ENCODE results near the gene GCSAML. TPM values are rescaled to one million over a fixed set of nuclear protein-coding genes. Genes with fewer than 3 reads are reported as not detected.

GCSAML gene
- total RNA-seq = under 1 TPM in 3 of 4 donors, not detected in 1; 0.14 to 0.32 (median 0.20) TPM

DNA sequence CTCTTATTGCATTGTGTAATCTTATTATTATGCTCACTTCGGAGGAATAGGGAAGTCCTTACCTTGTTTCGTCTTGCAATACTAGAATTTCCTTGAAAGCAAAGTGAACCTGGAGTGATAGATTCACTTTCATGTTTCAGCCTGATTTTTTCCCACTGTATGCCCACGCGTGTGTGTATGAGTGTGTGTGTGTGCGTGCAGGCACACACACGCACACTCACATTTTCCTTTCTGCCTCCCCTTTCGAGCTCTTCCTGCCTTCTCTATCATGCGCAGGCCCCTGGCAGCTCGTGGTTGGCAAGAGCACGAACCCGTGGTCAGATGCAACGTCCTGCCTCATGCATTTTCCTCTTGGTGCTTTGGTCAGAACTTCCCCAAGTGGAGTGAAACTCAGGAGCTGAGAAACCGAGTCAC lies at the start of gene GCSAML:
GCSAML (plus strand) TSS at position 366 of the 414 bp plus-strand sequence. CDS start 58 bp downstream, outside the sequence.
- WGBS, 2 donors (ENCODE audit: low coverage in 1 of 2) = 71% methylated on average over 11 to 13 of the region's 13 CpGs
- H3K9me3 ChIP-seq = no peaks in the 10 kb centered on the region
- no peak within 1 kb of the TSS for H3K4me3 ChIP-seq
- H3K27me3 ChIP-seq = no peaks in the 10 kb centered on the region
- DNase-seq = no peak
- in situ Hi-C loops (cut with MboI; ENCODE audit: low pct_ligation_motif_present in 1 of 4, low pct_unique_long_range_greater_than_20kb in 1 of 4, low sequenced_read_pairs in 3 of 4) (no loop called here), intact Hi-C loops (cut with DNase I; ENCODE audit: low total_unique reads) (no loop called here)
- H3K27ac ChIP-seq = no peak within 1 kb of the TSS
- no peaks in the 10 kb centered on the region for H3K36me3 ChIP-seq
- TF ChIP-seq EP300 (IDR thresholded peaks at IDR 0.05; ENCODE audit: low read depth) (no peak), POLR2A (IDR thresholded peaks at IDR 0.05) (no peak), POLR2AphosphoS5 (IDR thresholded peaks at IDR 0.05) (no peak)
- TF ChIP-seq, protein P1, sequence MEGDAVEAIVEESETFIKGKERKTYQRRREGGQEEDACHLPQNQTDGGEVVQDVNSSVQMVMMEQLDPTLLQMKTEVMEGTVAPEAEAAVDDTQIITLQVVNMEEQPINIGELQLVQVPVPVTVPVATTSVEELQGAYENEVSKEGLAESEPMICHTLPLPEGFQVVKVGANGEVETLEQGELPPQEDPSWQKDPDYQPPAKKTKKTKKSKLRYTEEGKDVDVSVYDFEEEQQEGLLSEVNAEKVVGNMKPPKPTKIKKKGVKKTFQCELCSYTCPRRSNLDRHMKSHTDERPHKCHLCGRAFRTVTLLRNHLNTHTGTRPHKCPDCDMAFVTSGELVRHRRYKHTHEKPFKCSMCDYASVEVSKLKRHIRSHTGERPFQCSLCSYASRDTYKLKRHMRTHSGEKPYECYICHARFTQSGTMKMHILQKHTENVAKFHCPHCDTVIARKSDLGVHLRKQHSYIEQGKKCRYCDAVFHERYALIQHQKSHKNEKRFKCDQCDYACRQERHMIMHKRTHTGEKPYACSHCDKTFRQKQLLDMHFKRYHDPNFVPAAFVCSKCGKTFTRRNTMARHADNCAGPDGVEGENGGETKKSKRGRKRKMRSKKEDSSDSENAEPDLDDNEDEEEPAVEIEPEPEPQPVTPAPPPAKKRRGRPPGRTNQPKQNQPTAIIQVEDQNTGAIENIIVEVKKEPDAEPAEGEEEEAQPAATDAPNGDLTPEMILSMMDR (IDR thresholded peaks at IDR 0.05) = no peak
- no peaks in the 10 kb centered on the region for H3K4me1 ChIP-seq

DNA sequence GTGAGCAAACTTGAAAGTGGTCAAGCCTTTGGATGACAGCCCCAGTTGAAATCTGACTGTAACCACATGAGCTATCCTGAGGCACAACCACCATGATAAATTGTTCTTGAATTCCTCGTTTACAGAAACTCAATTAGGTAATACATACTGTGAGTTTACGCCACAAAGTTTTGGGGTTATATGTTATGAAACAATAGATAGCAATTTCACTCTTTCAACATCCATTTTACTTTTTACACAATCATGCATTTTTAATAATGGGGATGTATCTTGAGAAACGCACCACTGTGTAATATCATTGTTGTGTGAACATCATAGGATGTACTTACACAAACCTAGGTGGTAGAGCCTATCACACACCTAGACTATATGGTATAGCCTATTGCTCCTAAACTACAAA lies 48.1 kb upstream of the GCSAML start:
- Histone ChIP-seq H3K27ac (no peak overlapping the region), H3K9me3 (no peaks in the 10 kb centered on the region), H3K4me3 (no peak overlapping the region), H3K4me1 (no peaks in the 10 kb centered on the region), H3K36me3 (no peaks in the 10 kb centered on the region), H3K27me3 (no peaks in the 10 kb centered on the region)
- in situ Hi-C loops (cut with MboI; ENCODE audit: low pct_ligation_motif_present in 1 of 4, low pct_unique_long_range_greater_than_20kb in 1 of 4, low sequenced_read_pairs in 3 of 4) = no loop called here
- TF ChIP-seq, protein P1 (IDR thresholded peaks at IDR 0.05) = no peak
- no peak for TF ChIP-seq EP300 (IDR thresholded peaks at IDR 0.05; ENCODE audit: low read depth)
- TF ChIP-seq POLR2AphosphoS5 (IDR thresholded peaks at IDR 0.05) = no peak
- TF ChIP-seq POLR2A (IDR thresholded peaks at IDR 0.05) = no peak
- WGBS, 2 donors (ENCODE audit: low coverage in 1 of 2) = 44 to 72% methylated on average over 2 to 3 of the region's 3 CpGs
- intact Hi-C loops (cut with DNase I; ENCODE audit: low total_unique reads) = no loop called here
- no peak for DNase-seq

DNA sequence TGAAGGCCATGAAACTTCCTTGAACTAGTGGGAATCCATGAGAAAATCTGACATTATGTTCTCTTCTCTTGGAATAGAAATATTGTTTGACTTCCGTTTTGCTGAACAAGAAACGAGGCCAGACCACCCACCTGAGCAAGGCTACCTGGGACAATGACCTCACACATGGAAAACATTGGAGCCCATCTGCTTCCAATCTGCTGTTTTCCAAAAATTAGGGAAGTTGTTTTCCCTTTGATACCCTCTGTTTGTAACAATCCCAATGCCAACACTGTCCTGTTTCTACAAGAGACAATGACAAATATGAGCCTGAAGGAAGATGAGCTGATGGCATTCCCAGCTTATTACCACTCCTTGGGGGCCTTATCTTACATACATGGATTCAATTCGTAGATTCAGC lies 42.1 kb upstream of the GCSAML start:
- intact Hi-C loops (cut with DNase I; ENCODE audit: low total_unique reads) = no loop called here
- Histone ChIP-seq H3K9me3 (no peaks in the 10 kb centered on the region), H3K36me3 (no peaks in the 10 kb centered on the region), H3K27me3 (no peaks in the 10 kb centered on the region), H3K27ac (no peak overlapping the region), H3K4me3 (no peak overlapping the region), H3K4me1 (no peaks in the 10 kb centered on the region)
- in situ Hi-C loops (cut with MboI; ENCODE audit: low pct_ligation_motif_present in 1 of 4, low pct_unique_long_range_greater_than_20kb in 1 of 4, low sequenced_read_pairs in 3 of 4) = no loop called here
- DNase-seq = no peak
- 39 to 43% methylated on average over 3 of the region's 3 CpGs for WGBS, 2 donors (ENCODE audit: low coverage in 1 of 2)
- no peak for TF ChIP-seq EP300 (IDR thresholded peaks at IDR 0.05; ENCODE audit: low read depth)
- TF ChIP-seq POLR2AphosphoS5 (IDR thresholded peaks at IDR 0.05) = no peak
- TF ChIP-seq POLR2A (IDR thresholded peaks at IDR 0.05) = no peak
- TF ChIP-seq, protein P1 (IDR thresholded peaks at IDR 0.05) = no peak

DNA sequence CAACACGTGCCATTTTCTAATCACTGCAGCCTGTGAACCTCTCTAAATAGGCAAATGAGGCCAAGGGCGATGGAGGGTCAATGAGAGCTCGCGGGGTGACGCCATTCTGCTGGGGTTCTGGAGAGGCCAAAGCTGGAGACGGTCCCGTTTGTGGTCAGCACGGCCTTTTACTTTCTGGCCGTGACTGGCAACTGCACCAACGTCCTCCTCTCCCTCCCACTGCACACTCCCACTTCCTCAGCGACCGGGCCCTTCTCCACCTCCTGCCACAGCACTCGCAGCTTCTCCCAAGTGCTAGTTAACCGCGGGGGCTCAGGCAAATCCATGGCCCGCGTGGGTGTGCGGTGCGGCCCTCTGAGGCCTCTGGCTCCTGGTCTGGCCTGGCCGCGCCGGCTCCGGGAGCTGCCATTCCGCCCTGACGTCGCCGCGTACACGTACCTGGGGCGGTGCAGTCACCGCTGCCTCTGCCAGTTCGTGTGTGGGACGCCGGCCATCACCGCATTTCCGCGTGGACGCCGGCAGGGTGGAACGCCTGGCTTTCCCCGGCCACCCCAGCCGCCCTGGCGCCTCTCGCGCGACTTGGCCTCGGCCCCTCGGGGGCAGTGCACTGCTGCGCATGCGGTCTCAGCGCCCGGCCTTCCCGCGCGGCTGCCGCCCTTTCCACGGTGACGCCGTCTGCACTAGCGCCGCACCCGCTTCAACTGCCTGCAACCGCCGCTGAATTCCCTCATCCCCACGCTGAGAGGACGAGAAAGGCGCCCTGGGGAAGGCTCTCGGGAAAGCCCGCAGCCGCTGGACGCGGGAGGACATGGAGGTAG lies 30.9 kb upstream of the GCSAML start:
- Histone ChIP-seq H3K27ac (no peak overlapping the region), H3K9me3 (no peaks in the 10 kb centered on the region), H3K4me1 (no peaks in the 10 kb centered on the region), H3K27me3 (no peaks in the 10 kb centered on the region), H3K4me3 (no peak overlapping the region), H3K36me3 (no peaks in the 10 kb centered on the region)
- DNase-seq = no peak
- intact Hi-C loops (cut with DNase I; ENCODE audit: low total_unique reads) (no loop called here), in situ Hi-C loops (cut with MboI; ENCODE audit: low pct_ligation_motif_present in 1 of 4, low pct_unique_long_range_greater_than_20kb in 1 of 4, low sequenced_read_pairs in 3 of 4) (no loop called here)
- WGBS, 2 donors (ENCODE audit: low coverage in 1 of 2) = 77 to 89% methylated on average over 2 to 67 of the region's 72 CpGs
- TF ChIP-seq POLR2AphosphoS5 (IDR thresholded peaks at IDR 0.05) (no peak), POLR2A (IDR thresholded peaks at IDR 0.05) (no peak), EP300 (IDR thresholded peaks at IDR 0.05; ENCODE audit: low read depth) (no peak)
- TF ChIP-seq, protein P1 (IDR thresholded peaks at IDR 0.05) = no peak
